Breast epithelium (tissue), 3 donors: Measurements from ENCODE around the gene PHC2.

Experiments used
- CTCF ChIP-seq, 3 donors: fragments of 450-650 bp; IDR thresholded peaks; one replicate each; pipeline ENCODE4 v1.5.1; 2016 to 2017; ENCODE audit warnings: antibody characterized with exemption in 3 of 3, mild to moderate bottlenecking in 3 of 3, moderate library complexity in 3 of 3
- POLR2A ChIP-seq: fragments of 450-650 bp; IDR thresholded peaks from one replicate; pipeline ENCODE4 v1.6.1; 2016; ENCODE audit warnings: antibody characterized with exemption, mild to moderate bottlenecking, moderate library complexity
- POLR2AphosphoS5 ChIP-seq, 3 donors: sonication (generic); formaldehyde crosslinking; IDR thresholded peaks; one replicate each; pipeline ENCODE4 v1.6.1; 2017; ENCODE audit warnings: antibody characterized with exemption in 3 of 3

- TF ChIP-seq POLR2A, result no peak
- no peak for TF ChIP-seq CTCF (IDR thresholded peaks at IDR 0.05)
- TF ChIP-seq POLR2AphosphoS5 (IDR thresholded peaks at IDR 0.05), result no peak
Observed at GRCh38 chr1:33401471-33401870, 29.4 kb downstream of the PHC2 start.
